GM13976 (cell line): Measurements from ENCODE around the gene GALNT13.

Experiments
- DNase-seq: peaks from one replicate; pipeline ENCODE4 v3.0.0; 2012; ENCODE audit warnings: low spot score
- in situ Hi-C: fragments of 300-500 bp; cut with MboI; formaldehyde crosslinking; loops from one replicate; pipeline ENCODE4 v1.12.0; 2022; ENCODE audit warnings: low sequenced_read_pairs, mixed read lengths, inconsistent platforms; ENCODE audit not compliant: unreplicated experiment
- TF ChIP-seq, protein P1 (sequence below): IDR thresholded peaks from 2 replicates; pipeline ENCODE4 v1.5.1; 2012; ENCODE audit warnings: borderline replicate concordance, mild to moderate bottlenecking; ENCODE audit not compliant: insufficient read depth; ENCODE audit errors: extremely low read depth, missing control alignments, control extremely low read depth

GALNT13 gene

DNA sequence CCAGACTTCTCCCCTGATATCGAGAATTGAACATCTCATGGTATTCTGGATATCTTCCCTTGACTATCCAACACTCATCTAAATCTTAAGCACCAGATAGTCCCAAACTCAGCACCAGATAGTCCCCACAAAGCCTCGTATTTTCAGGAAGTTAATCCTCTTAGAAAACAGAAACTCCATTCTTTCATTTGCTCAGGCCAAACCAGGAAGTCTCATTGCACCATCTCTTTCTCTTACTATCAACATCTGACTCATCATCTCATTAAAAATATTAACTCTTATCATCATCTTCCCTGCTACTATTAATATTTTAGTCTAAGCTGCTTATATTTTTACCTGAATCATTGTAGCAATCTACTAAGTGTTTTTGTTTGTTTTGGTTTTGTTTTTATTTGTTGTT is 286.4 kb downstream of the GALNT13 start:
- no peak for DNase-seq
- TF ChIP-seq, protein P1, sequence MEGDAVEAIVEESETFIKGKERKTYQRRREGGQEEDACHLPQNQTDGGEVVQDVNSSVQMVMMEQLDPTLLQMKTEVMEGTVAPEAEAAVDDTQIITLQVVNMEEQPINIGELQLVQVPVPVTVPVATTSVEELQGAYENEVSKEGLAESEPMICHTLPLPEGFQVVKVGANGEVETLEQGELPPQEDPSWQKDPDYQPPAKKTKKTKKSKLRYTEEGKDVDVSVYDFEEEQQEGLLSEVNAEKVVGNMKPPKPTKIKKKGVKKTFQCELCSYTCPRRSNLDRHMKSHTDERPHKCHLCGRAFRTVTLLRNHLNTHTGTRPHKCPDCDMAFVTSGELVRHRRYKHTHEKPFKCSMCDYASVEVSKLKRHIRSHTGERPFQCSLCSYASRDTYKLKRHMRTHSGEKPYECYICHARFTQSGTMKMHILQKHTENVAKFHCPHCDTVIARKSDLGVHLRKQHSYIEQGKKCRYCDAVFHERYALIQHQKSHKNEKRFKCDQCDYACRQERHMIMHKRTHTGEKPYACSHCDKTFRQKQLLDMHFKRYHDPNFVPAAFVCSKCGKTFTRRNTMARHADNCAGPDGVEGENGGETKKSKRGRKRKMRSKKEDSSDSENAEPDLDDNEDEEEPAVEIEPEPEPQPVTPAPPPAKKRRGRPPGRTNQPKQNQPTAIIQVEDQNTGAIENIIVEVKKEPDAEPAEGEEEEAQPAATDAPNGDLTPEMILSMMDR, result no peak
- in situ Hi-C loops, result no loop called here

DNA sequence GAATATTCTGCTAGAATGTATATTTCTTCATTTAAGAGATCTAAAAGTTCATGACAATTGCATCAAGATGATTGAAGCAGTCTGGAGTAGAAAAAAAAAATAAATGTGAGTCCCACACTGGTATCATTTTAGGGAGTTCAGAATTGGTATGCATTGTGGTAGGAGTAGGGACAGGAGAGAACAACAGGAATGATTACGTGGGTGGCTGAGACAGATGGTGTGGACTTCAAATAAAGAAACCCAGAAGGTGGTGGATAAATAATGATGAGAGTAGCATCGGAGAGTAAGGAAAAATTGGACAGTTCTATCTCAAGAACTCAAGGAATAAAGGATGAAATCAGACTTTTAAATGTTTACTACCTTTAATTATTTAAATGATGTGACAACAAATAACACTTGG is 289.6 kb downstream of the GALNT13 start:
- TF ChIP-seq, protein P1, result no peak
- in situ Hi-C loops, result no loop called here

DNA sequence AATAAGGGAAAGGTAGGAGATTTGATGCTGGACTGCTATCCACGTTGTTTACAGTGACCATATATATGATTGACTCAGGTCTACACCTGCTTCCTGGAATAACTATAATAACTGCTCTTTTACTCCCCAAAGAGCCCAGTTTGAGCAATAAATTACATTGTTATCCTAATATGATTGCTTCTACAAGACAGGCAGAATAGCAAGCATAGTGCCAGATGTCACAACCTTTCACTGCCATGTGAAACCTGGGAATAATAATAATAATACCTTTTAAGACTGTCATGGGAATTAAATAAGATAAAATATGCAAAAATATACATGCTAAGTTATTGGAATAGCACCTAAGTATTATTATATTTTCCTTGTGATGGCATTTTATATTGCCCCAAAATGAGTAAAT is 298.7 kb downstream of the GALNT13 start:
- TF ChIP-seq, protein P1, result no peak
- in situ Hi-C loops, result no loop called here
- DNase-seq, result no peak

More for the DNA sequence above, 289.6 kb downstream of the GALNT13 start:
- no peak for DNase-seq

DNA sequence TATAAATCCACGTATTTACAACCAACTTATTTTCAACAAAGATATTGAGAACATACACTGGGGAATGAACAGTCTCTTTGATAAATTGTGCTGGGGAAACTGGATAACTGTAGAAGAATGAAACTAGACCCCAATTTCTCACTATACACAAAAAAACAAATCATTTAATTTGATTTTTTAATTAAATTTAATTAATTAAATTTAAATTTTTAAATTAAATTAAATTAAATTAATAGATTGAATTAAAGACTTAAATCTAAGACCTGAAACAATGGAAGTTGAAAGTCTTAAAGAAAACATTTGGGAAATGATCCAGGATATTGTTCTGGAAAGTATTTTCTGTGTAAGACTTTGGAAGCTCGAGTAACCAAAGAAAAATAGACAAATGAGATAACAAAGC is 301.4 kb downstream of the GALNT13 start:
- TF ChIP-seq, protein P1, result no peak
- no peak for DNase-seq
- in situ Hi-C loops, result no loop called here

DNA sequence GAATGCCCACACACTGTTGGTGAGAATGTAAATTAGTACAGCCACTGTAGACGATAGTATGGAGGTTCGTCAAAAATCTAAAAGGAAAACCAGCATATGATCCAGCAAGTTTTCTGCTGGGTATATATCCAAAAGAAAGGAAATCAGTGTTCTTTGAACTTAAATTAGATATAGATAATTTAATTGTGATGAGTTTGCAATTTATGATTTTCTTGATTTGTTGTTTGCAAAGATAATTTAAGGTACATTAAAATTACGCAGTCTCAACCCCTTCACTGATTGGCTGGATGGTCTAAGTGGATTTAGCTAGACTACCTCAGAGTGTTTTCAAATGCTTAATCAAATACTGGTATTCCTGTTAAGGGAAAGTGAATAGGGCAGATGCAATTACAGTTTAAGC is 302.2 kb downstream of the GALNT13 start:
- in situ Hi-C loops, result no loop called here
- DNase-seq, result no peak
- TF ChIP-seq, protein P1, result no peak

DNA sequence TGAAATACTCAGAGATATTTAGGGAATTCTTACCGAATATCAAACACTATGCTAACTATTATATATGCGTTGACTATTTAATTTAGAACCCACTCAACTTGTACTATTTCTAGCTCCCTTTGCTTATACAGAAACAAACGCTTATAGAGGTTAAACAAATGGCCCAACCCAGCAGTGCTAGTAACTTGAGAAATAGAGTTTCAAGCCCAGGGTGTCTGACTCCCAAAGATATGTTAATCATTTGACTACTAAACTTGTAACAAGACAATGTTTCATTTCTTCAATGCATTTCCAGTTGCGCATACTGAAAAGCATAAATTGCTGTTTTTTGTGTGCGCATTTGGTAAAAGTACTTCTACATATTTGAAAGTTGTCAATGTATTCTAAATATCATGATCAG is 310.3 kb downstream of the GALNT13 start:
- in situ Hi-C loops, result no loop called here
- no peak for DNase-seq
- TF ChIP-seq, protein P1, result no peak

DNA sequence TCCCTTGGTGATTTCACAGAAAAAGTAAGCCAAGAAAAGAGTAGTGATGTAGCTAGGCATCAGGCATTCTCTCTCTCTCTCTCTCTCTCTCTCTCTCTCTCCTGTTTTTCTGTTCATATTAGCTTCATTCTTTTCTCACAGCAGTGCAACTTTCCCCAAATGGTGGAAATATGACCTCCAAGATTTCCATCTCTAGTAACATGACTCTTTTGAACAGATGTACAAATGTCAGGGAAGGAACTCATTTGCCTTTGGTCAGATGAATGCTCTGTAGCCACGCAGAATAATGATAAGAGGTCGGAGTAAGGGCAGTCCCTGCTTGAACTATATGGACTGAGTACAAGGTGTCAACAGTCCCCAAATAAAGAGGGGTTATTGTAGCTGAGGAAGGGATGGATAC is 316.2 kb downstream of the GALNT13 start:
- TF ChIP-seq, protein P1, result no peak
- in situ Hi-C loops, result no loop called here
- DNase-seq, result no peak
